Karpas-422 (cell line): ENCODE data around the gene SBNO1. TPM values are rescaled to one million over a fixed set of nuclear protein-coding genes. Genes with fewer than 3 reads are reported as not detected.

Experiments
- DNase-seq: peaks from one replicate; pipeline ENCODE4 v3.0.0-alpha.2; 2015
- H2AFZ ChIP-seq: fragments of 200-600 bp; sonication (generic); 2 replicates; pipeline ENCODE4 v1.6.1; 2014; ENCODE audit warnings: antibody characterized with exemption, low read length, mixed read lengths
- H3K27ac ChIP-seq: fragments of 200-600 bp; sonication (generic); 2 replicates; pipeline ENCODE4 v1.5.1; 2014; ENCODE audit warnings: mild to moderate bottlenecking, low read length, moderate library complexity
- H3K27me3 ChIP-seq: fragments of 200-600 bp; sonication (generic); 2 replicates; pipeline ENCODE4 v1.6.1; 2014; ENCODE audit warnings: low read length, mixed read lengths
- H3K36me3 ChIP-seq: fragments of 200-600 bp; sonication (generic); 2 replicates; pipeline ENCODE4 v1.6.1; 2014; ENCODE audit warnings: low read length, mixed read lengths; ENCODE audit not compliant: insufficient read depth
- H3K4me1 ChIP-seq: fragments of 200-600 bp; sonication (generic); 2 replicates; pipeline ENCODE4 v1.6.1; 2014; ENCODE audit warnings: mild to moderate bottlenecking, low read length, mixed read lengths
- H3K4me2 ChIP-seq: fragments of 200-600 bp; sonication (generic); 2 replicates; pipeline ENCODE4 v1.6.1; 2014; ENCODE audit warnings: low read length, low read depth, mild to moderate bottlenecking; ENCODE audit not compliant: poor library complexity, severe bottlenecking
- H3K4me3 ChIP-seq: fragments of 200-600 bp; sonication (generic); 2 replicates; pipeline ENCODE4 v1.5.1; 2014; ENCODE audit warnings: mild to moderate bottlenecking, antibody characterized with exemption, low read length, mixed read lengths
- H3K79me2 ChIP-seq: fragments of 200-600 bp; sonication (generic); 2 replicates; pipeline ENCODE4 v1.6.1; 2014; ENCODE audit warnings: mild to moderate bottlenecking, low read length, mixed read lengths
- H3K9ac ChIP-seq: fragments of 200-600 bp; sonication (generic); 2 replicates; pipeline ENCODE4 v1.6.0; 2014; ENCODE audit warnings: low read length
- H3K9me2 ChIP-seq: fragments of 200-600 bp; sonication (generic), shearing (Covaris generic); replicated peaks from 2 replicates; pipeline ENCODE4 v1.6.0; 2014; ENCODE audit warnings: mild to moderate bottlenecking, low read length, moderate library complexity; ENCODE audit not compliant: insufficient read depth
- H3K9me3 ChIP-seq: fragments of 300-700, 200-600 bp; sonication (generic); 2 replicates; pipeline ENCODE4 v1.6.1; 2014; ENCODE audit warnings: low read length, mixed read lengths
- H4K20me1 ChIP-seq: fragments of 200-600 bp; sonication (generic); 2 replicates; pipeline ENCODE4 v1.6.1; 2014; ENCODE audit warnings: mild to moderate bottlenecking, antibody characterized with exemption, low read length, low read depth; ENCODE audit not compliant: insufficient read depth
- total RNA-seq: library from RNA; depleted of rRNA; stranded (reverse); fragments of >200 nt; shearing (Covaris generic); gene quantifications from 2 replicates; pipeline ENCODE4 v1.2.3, GENCODE V29; 2014; ENCODE audit warnings: low replicate concordance

SBNO1 gene
- total RNA-seq, 1 experiment from 2014 or later, result 31.5 TPM

DNA sequence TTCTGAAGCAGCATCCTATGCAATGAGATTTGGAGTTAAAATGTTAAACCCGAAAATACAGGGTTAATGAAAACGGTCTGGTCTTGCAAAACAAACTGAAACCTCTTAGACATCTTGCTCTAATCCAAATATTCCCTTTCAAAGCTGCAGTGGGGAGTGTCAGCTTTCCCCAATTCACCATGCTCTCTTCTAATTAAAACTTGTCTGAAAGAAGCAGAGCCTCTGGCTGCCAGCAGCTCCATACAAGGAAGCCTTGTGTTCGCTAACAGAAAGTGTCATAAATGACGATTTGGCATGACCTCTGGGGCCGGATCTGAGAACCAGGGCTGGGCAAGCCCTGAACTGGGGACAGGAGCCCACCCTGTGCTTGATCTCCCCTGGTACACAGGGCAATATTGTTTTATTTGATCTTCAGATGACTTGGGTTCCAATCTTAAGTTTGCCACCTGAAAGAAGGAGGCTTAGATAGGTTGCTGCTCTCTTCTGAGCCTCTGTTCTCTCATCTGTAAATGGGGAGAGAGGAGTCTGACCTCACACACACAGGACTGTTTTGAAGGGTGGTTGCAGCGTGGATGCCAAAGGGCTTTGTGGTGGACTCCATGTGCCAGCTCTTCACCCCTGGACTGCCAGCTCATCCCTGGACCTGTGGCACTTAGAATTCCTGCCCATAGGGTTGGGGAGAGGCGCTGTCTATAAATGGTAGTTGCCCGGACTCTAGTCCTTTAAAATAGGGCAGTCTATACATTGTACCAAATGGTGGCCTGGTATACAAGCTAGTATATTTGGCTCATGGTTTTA is 27.1 kb upstream of the SBNO1 start:
- DNase-seq, result no peak
- H3K79me2 ChIP-seq, result peaks cover 71% of the 10 kb centered on the region
- H3K36me3 ChIP-seq, result peaks cover 21% of the 10 kb centered on the region; the same call in 1 of the 2 replicates
- H3K4me2 ChIP-seq, result no peak overlapping the region
- H2AFZ ChIP-seq, result no peak overlapping the region
- H3K27ac ChIP-seq, result no peak overlapping the region
- no peaks in the 10 kb centered on the region for H3K27me3 ChIP-seq
- H3K9ac ChIP-seq, result no peak overlapping the region
- H3K9me3 ChIP-seq, result no peaks in the 10 kb centered on the region
- no peaks in the 10 kb centered on the region for H3K9me2 ChIP-seq
- no peaks in the 10 kb centered on the region for H4K20me1 ChIP-seq
- H3K4me3 ChIP-seq, result no peak overlapping the region
- H3K4me1 ChIP-seq, result peaks cover 23% of the 10 kb centered on the region

DNA sequence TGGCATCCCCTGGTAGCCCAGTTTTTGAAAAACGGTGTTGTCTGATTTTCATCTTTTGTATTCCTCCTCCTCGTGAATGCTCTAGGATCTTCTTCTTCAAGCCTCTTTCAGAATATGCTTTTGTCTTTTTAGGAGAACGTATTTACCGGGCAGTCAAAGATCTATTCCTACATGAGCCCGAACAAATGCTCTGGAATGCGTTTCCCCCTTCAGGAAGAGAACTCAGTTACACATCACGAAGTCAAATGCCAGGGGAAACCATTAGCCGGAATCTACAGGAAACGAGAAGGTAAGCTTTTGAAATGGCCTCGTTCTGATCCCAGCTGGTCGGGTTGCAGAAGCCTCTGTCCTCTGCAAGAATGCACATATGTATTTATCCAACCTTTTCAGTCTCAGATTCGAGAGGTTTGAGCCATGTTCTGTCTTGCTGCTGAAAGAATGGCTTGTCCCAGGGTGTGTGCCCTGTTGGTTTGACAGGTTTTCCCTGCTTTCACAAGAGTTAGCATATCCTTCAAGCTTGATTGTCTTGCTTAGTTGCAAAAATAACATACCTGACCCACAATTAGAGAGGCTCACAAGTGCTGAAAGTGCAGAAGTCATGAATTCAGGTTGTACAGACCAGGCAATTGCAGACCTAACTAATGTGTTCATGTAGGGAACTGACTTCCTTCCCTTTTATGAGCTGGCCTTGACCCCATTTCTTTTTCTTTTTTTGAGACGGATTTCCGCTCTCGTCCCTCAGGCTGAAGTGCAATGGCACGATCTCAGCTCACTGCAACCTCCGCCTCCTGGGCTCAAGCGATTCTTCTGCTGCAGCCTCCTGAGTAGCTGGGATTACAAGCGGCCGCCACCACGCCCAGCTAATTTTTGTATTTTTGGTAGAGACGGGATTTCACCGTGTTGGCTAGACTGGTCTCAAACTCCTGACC is 26.1 kb upstream of the SBNO1 start:
- Histone ChIP-seq H3K4me2 (peak overlapping the region; percentile 72), H4K20me1 (no peaks in the 10 kb centered on the region), H3K9me2 (no peaks in the 10 kb centered on the region), H3K4me3 (peak overlapping the region; percentile 93; the same call in 1 of the 2 replicates), H2AFZ (no peak overlapping the region), H3K9ac (peak overlapping the region; percentile 89), H3K36me3 (peaks cover 12% of the 10 kb centered on the region; the same call in 1 of the 2 replicates), H3K79me2 (peaks cover 63% of the 10 kb centered on the region), H3K9me3 (no peaks in the 10 kb centered on the region), H3K27ac (no peak overlapping the region), H3K4me1 (peaks cover 27% of the 10 kb centered on the region), H3K27me3 (no peaks in the 10 kb centered on the region)
- no peak for DNase-seq

DNA sequence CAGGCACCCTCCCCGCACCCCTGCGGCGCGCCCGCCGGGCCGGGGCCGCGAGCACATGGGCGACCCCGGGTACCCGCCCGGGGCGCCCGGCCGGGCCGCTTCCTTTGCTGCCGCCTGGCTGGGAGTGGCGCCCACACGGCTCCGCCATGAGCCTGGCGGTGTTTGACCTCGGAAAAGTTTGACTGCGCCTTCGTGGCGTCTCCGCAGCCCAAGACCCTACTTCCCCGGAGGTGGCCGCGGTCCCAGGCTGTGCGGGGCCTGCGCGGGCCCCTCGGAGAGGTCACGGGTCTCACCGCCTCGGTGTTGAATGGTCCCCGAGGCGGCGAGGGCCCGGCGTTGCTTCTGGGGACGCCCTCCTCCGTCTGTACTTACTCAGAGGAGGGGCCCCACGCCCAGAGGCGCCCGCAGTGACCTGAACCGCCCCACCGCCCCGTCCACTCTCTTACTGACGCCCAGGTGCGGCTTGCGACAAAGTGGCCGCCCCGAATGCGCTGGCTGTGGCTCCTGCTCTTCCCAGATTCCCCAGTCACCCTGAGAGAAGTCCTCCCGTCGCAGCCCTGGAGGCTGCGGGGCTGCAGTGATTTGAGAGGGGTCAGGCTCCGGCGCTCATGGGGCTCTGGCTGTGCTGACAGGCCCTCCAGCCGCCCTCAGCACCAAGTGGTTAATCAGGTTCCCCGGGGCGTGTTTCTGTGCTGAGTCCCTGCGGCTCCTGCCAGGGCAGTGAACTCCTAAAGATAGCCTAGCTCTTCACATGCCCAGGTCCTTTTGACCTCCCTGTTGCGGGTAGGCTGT is 25.1 kb upstream of the SBNO1 start:
- DNase-seq, result peak; percentile 68
- H3K4me1 ChIP-seq, result peaks cover 31% of the 10 kb centered on the region
- H2AFZ ChIP-seq, result no peak overlapping the region
- peak overlapping the region; percentile 46; the same call in 1 of the 2 replicates for H3K27ac ChIP-seq
- no peaks in the 10 kb centered on the region for H3K27me3 ChIP-seq
- H3K4me2 ChIP-seq, result peak overlapping the region; percentile 72
- H3K9me3 ChIP-seq, result no peaks in the 10 kb centered on the region
- peaks cover 9% of the 10 kb centered on the region; the same call in 1 of the 2 replicates for H3K36me3 ChIP-seq
- peak overlapping the region; percentile 93 for H3K4me3 ChIP-seq
- no peaks in the 10 kb centered on the region for H4K20me1 ChIP-seq
- no peaks in the 10 kb centered on the region for H3K9me2 ChIP-seq
- H3K9ac ChIP-seq, result peak overlapping the region; percentile 89
- H3K79me2 ChIP-seq, result peaks cover 59% of the 10 kb centered on the region

DNA sequence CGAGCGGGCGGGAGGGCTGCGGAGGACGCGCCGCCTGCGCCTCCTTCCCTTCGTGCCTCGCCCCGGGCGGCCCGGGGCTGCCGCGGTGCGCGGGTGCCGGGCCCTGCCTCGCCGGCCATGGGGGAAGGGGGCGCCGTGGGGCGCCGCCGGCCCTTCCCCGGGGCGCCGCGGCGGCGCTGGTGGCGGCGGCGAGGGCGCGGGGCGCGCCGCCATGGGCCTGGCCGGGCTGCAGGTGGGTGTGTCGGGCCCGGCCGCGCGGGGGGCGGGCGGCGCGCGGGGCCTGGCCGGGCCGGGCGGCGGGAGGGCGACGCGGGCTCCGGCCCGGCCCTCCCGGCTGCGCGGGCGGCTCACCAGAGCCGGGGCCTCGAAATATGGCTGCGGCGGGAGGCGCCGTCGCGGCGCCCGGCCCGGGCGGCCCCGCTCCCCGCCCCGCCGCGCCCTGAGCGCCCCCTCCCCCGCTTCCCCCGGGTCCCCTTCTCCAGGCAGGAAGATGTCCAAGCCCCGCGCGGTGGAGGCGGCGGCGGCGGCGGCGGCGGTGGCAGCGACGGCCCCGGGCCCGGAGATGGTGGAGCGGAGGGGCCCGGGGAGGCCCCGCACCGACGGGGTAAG is 24.4 kb upstream of the SBNO1 start:
- Histone ChIP-seq H3K36me3 (peaks cover 7% of the 10 kb centered on the region; the same call in 1 of the 2 replicates), H3K9ac (peak overlapping the region; percentile 89), H4K20me1 (no peaks in the 10 kb centered on the region), H3K4me1 (peaks cover 34% of the 10 kb centered on the region), H3K4me2 (peak overlapping the region; percentile 72), H3K4me3 (peak overlapping the region; percentile 93), H3K27me3 (no peaks in the 10 kb centered on the region), H3K27ac (no peak overlapping the region; the same call in 1 of the 2 replicates), H3K9me2 (no peaks in the 10 kb centered on the region), H3K9me3 (no peaks in the 10 kb centered on the region), H3K79me2 (peaks cover 54% of the 10 kb centered on the region), H2AFZ (no peak overlapping the region)
- DNase-seq, result no peak

DNA sequence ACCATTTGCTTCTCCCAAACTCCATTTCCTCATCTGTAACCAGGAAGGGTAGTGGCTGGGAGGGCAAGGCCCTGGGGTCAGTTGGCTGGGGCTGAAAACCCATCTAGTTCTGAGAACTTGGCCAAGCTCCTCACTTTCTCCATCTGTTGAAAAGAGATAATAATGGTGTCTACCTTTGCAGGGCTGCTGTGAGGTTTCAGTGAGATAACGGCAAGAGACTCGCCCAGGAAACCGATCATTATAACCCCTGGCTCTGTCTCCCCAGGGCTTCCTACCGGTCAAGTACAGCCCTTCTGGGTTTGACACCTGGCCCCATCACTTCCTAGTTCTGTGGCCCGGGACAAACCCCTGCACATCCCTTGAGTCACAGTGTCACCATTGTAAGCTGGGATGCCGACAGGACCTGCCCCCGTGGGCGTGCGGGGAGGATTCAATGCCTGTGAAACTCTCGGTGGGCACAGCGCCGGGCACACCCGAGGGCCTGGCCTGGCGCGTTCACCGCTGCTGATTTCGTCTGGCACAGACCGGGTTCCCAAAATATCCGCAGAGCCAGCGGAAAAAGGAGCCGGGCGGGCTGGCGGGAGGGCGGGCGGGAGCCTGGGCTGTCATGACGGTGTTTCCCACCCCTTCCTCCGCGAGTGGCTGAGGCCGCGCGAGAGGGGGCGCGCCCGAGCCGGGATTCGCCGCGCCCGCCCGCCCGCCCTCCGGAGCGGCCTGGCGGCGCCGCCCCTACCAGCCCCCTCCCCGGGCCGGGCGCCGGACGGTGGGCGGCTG is 23.7 kb upstream of the SBNO1 start:
- Histone ChIP-seq H3K27ac (peak overlapping the region; percentile 62), H3K4me3 (peak overlapping the region; percentile 97), H3K4me2 (peak overlapping the region; percentile 83), H3K9ac (peak overlapping the region; percentile 89), H3K4me1 (peaks cover 34% of the 10 kb centered on the region), H4K20me1 (no peaks in the 10 kb centered on the region), H2AFZ (peak overlapping the region; percentile 22), H3K9me3 (no peaks in the 10 kb centered on the region), H3K79me2 (peaks cover 50% of the 10 kb centered on the region), H3K9me2 (no peaks in the 10 kb centered on the region), H3K36me3 (peaks cover 7% of the 10 kb centered on the region; the same call in 1 of the 2 replicates), H3K27me3 (no peaks in the 10 kb centered on the region)
- peak; percentile 84 for DNase-seq

DNA sequence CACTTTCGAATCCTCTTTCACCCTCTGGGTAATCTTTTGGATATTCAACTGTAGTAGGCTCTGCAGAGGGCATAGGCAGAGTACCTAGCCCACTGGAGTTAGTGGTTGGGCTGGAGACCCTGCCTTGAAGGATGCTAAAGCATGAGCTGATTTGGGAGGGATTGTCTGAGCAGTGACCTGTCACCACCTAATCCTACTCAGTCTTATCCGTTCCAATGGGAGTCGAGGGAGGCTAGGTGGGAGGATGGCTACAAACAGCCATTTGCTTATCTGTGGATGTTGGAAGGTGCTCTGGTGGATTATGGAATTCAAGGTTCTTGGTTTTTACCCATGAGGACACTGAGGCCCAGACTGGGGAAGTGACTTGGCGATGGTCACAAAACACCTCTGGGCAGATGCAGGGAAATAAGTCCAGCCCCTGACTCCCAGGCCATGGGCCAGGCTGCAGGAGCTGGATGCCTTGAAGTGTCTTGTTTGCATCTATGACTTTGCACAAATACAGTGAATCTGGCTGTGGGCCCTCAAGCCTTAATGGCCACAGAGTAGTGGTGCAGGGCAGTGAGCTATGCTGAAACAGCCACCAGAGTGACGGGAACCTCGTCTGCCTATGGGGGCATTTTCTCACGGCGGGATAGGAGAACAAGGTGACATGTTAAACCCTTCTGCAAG is 23.0 kb upstream of the SBNO1 start:
- Histone ChIP-seq H3K36me3 (peaks cover 7% of the 10 kb centered on the region; the same call in 1 of the 2 replicates), H3K9ac (peak overlapping the region; percentile 89), H3K27me3 (no peaks in the 10 kb centered on the region), H4K20me1 (no peaks in the 10 kb centered on the region), H3K4me2 (peak overlapping the region; percentile 83), H3K4me1 (peaks cover 36% of the 10 kb centered on the region), H2AFZ (peak overlapping the region; percentile 22), H3K9me3 (no peaks in the 10 kb centered on the region), H3K27ac (peak overlapping the region; percentile 62), H3K79me2 (peaks cover 47% of the 10 kb centered on the region), H3K4me3 (peak overlapping the region; percentile 97), H3K9me2 (no peaks in the 10 kb centered on the region)
- peak; percentile 49 for DNase-seq
